HG02885 (cell line): Measurements from ENCODE around the gene AKR1A1.
A peak's percentile ranks its signal among the peaks of the same experiment; 100 is the strongest.
"Not testable (repeated sequence)": the region's sequence is repeated elsewhere in the genome, so short reads cannot be mapped to it uniquely, and the experiment has no call there.

Source experiments
- ATAC-seq: cut with Tn5 transposase; IDR thresholded peaks from one replicate; pipeline ENCODE4 v1.9.1; 2021; ENCODE audit warnings: mild to moderate bottlenecking; ENCODE audit not compliant: unreplicated experiment, poor library complexity

The AKR1A1 gene

GRCh38 chr1:45550401-45551351 is at the start of gene AKR1A1:
AKR1A1 (plus strand) TSS chr1:45550826; CDS start chr1:45561795, 10,969 bp downstream.
- ATAC-seq, result peak; percentile 85

GRCh38 chr1:45501505-45501859 is 49.1 kb upstream of the AKR1A1 start:
- no peak for ATAC-seq

GRCh38 chr1:45503462-45504360 is 46.9 kb upstream of the AKR1A1 start:
- no peak for ATAC-seq

- no peak for ATAC-seq
Observed at GRCh38 chr1:45507195-45507594, 43.4 kb upstream of the AKR1A1 start.

- ATAC-seq, result no peak
Observed at GRCh38 chr1:45507893-45508292, 42.7 kb upstream of the AKR1A1 start.

GRCh38 chr1:45508295-45509151 is 42.1 kb upstream of the AKR1A1 start:
- ATAC-seq, result no peak

GRCh38 chr1:45510036-45510971 is 40.3 kb upstream of the AKR1A1 start:
- no peak for ATAC-seq

- ATAC-seq, result no peak
Observed at GRCh38 chr1:45510972-45511527, 39.6 kb upstream of the AKR1A1 start.

GRCh38 chr1:45512641-45513054 is 38.0 kb upstream of the AKR1A1 start:
- ATAC-seq, result no peak

GRCh38 chr1:45513532-45514260 is 36.9 kb upstream of the AKR1A1 start:
- not testable (repeated sequence) for ATAC-seq

GRCh38 chr1:45516036-45516435 is 34.6 kb upstream of the AKR1A1 start:
- ATAC-seq, result no peak

- ATAC-seq, result no peak
Observed at GRCh38 chr1:45516465-45516864, 34.2 kb upstream of the AKR1A1 start.

- not testable (repeated sequence) for ATAC-seq
Observed at GRCh38 chr1:45518366-45518765, 32.3 kb upstream of the AKR1A1 start.

- no peak for ATAC-seq
Observed at GRCh38 chr1:45518910-45519309, 31.7 kb upstream of the AKR1A1 start.

- ATAC-seq, result not testable (repeated sequence)
Observed at GRCh38 chr1:45519774-45520173, 30.9 kb upstream of the AKR1A1 start.

- peak; percentile 84 for ATAC-seq
Observed at GRCh38 chr1:45521413-45522323, 29.0 kb upstream of the AKR1A1 start, which contains the start of gene PRDX1. PRDX1 (minus strand) TSS chr1:45521884; CDS start chr1:45519043, 2,841 bp downstream.
